Brain microvascular endothelial cell (primary cell): ENCODE measurements around the gene DHRS3.

Experiments used
- DNase-seq: peaks from one replicate; pipeline ENCODE4 v3.0.0-alpha.2; 2020
- H3K27ac ChIP-seq: fragments of 250-450 bp; sonication (Bioruptor Pico); 2 replicates; pipeline ENCODE4 v1.5.1; 2020; ENCODE audit warnings: mild to moderate bottlenecking, moderate library complexity
- H3K27me3 ChIP-seq: fragments of 250-450 bp; sonication (Bioruptor Pico); replicated peaks from 2 replicates; pipeline ENCODE4 v1.5.1; 2020; ENCODE audit warnings: mild to moderate bottlenecking
- H3K36me3 ChIP-seq: fragments of 250-450 bp; sonication (Bioruptor Pico); replicated peaks from 2 replicates; pipeline ENCODE4 v1.5.1; 2020; ENCODE audit warnings: mild to moderate bottlenecking
- H3K4me3 ChIP-seq: 2 replicates; pipeline ENCODE4 v1.5.1; 2011; ENCODE audit warnings: low read depth, mild to moderate bottlenecking, control low read depth, low read length, moderate library complexity
- in situ Hi-C: cut with HindIII; loops from 2 replicates; pipeline ENCODE4 v1.10.0; 2017; ENCODE audit warnings: low sequenced_read_pairs, low pct_ligation_motif_present
- TF ChIP-seq, protein P1 (sequence below): IDR thresholded peaks from 2 replicates; pipeline ENCODE4 v1.5.1; 2011; ENCODE audit warnings: low read depth, mild to moderate bottlenecking, moderate library complexity, low read length, control low read depth, inconsistent platforms; ENCODE audit errors: missing control alignments

DHRS3 gene

DNA sequence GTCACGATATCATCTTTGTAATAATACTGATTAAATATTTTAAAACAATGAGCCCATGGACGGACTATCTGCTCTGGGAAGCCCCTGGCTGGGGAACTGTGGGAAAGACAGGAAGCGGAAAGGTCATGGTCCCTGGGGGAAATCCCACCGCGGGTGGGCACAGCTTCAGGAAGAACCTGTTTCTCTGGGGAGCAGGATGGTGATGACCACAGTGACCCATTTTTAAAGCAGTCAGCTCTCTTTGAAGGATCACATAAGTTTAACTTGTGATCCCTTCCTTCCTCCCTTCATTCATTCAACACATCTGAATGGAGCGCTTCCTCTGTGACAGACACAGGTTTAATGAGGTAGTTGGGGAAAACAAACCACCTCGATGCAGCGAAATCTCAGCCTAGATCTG lies 73.0 kb downstream of the DHRS3 start:
- Histone ChIP-seq H3K36me3 (no peaks in the 10 kb centered on the region), H3K4me3 (no peak overlapping the region), H3K27ac (peak overlapping the region; percentile 99), H3K27me3 (no peaks in the 10 kb centered on the region)
- no peak for DNase-seq
- TF ChIP-seq, protein P1, sequence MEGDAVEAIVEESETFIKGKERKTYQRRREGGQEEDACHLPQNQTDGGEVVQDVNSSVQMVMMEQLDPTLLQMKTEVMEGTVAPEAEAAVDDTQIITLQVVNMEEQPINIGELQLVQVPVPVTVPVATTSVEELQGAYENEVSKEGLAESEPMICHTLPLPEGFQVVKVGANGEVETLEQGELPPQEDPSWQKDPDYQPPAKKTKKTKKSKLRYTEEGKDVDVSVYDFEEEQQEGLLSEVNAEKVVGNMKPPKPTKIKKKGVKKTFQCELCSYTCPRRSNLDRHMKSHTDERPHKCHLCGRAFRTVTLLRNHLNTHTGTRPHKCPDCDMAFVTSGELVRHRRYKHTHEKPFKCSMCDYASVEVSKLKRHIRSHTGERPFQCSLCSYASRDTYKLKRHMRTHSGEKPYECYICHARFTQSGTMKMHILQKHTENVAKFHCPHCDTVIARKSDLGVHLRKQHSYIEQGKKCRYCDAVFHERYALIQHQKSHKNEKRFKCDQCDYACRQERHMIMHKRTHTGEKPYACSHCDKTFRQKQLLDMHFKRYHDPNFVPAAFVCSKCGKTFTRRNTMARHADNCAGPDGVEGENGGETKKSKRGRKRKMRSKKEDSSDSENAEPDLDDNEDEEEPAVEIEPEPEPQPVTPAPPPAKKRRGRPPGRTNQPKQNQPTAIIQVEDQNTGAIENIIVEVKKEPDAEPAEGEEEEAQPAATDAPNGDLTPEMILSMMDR, result no peak
- in situ Hi-C loops, result no loop called here

DNA sequence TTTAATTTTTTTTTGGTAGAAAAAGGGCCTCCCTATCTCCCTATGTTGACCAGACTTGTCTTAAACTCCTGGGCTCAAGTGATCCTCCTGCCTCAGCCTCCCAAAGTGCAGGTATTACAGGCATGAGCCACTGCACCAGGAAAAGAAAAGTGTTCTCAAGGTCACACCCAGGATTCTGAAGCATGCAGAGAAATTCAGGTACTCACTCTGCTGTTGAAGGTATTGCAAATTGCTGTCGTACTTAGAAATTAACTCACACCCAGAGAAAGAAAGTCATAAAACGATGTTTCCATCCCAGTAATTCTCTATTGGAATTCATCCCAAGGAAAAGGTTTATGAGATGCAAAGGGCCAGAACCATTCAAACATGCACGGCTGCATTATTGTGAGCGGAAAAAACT lies 73.7 kb downstream of the DHRS3 start:
- in situ Hi-C loops, result no loop called here
- no peaks in the 10 kb centered on the region for H3K27me3 ChIP-seq
- H3K27ac ChIP-seq, result peak overlapping the region; percentile 99
- H3K36me3 ChIP-seq, result no peaks in the 10 kb centered on the region
- no peak overlapping the region for H3K4me3 ChIP-seq
- DNase-seq, result no peak
- TF ChIP-seq, protein P1, result no peak

DNA sequence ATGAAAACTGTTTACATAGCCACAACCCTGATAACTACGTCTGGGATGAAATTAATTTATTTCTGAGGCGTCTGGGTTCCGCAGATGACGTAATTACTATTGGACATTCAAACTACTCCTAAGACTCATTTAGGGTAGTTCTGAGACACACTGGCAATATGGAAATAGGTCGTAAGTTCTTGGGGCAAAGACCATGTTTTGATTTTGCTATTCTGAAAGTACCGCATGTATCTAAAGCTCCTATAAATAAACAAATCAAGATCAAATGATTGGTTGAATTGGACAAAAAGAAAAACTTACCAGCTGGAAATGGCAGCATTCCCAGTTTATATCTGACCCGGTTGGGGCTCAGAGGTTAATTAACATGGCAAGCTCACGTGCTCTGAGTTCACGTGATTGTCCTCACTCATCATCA lies 74.3 kb downstream of the DHRS3 start:
- in situ Hi-C loops, result no loop called here
- peak; percentile 58 for DNase-seq

DNA sequence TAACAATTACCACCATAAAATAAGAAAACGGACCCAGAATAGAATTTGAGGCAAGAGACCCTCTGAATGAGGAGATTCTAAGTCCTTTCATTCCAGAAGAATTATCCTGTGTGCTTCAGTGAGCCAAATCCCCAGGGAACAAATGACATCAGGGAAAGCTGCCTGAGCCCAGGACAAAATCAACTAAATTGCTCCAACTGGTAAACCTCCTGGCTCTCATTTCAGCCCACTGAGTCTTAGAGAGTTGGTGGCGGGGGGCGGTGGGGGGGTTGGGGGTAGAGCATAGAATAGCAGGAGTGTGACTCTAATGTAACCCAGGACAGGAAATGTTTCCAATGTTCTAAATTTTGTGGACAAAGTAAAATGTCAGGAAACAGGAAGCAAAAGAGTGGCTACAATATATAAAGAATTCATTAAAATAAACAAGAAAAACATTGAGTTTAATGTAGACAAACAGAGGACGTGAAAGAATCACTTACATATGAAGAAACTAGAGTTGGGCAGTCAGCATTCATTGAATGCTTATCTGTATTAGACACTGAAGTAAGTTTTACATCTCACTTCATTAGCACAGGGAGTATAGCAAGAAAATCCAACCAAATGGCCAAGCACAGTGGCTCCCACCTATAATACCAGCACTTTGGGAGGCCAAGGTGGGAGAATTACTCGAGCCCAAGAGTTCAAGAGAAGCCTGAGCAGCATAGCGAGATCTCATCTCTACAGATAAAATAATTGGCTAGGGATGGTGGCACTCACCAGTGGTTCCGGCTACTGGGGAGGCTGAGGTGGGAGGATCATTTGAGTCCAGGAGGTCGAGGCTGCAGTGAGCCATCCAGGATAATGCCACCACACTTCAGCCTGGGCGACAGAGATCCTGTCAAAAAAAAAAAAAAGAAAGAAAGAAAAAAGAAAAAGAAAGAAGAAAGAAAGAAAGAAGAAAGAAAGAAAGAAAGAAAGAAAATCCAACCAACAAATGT lies 75.1 kb downstream of the DHRS3 start:
- TF ChIP-seq, protein P1, result no peak
- in situ Hi-C loops, result no loop called here

More for the DNA sequence above, 74.3 kb downstream of the DHRS3 start:
- TF ChIP-seq, protein P1, result no peak
- Histone ChIP-seq H3K4me3 (no peak overlapping the region), H3K27me3 (no peaks in the 10 kb centered on the region), H3K36me3 (no peaks in the 10 kb centered on the region), H3K27ac (peak overlapping the region; percentile 99)

DNA sequence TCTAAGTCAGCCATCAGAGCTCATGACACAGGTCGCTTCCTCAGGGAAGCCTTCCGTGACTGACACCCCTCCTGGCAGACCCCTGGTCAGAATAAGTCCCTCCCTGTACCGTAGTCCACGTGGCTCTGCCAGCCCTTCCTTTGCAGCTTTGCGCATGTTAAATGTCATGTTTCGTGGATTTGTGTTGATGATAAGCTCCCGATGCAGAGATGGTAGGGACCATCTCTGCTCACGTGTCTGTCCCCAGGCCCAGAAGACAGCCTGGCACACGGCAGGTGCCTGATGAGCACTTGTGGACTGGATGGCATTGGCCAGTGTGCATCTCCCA lies 75.9 kb downstream of the DHRS3 start:
- H3K36me3 ChIP-seq, result no peaks in the 10 kb centered on the region
- TF ChIP-seq, protein P1, result no peak
- no peaks in the 10 kb centered on the region for H3K27me3 ChIP-seq
- peak overlapping the region; percentile 99 for H3K27ac ChIP-seq
- in situ Hi-C loops, result no loop called here
- DNase-seq, result no peak
- H3K4me3 ChIP-seq, result no peak overlapping the region

More for the DNA sequence above, 75.1 kb downstream of the DHRS3 start:
- DNase-seq, result no peak
- peak overlapping the region; percentile 99 for H3K27ac ChIP-seq
- H3K27me3 ChIP-seq, result no peaks in the 10 kb centered on the region
- H3K4me3 ChIP-seq, result no peak overlapping the region
- no peaks in the 10 kb centered on the region for H3K36me3 ChIP-seq
